ENCODE measurements around the gene POLR2B.

The POLR2B gene

GRCh38 chr4:57070461-57070860 is 91.8 kb downstream of the POLR2B start:
- no peak for DNase-seq (ENCODE audit: low read depth)
- no peak for TF ChIP-seq CTCF (IDR thresholded peaks at IDR 0.05; ENCODE audit: low read depth, low read length, missing control alignments)

GRCh38 chr4:57071326-57071725 is 92.6 kb downstream of the POLR2B start:
- no peak overlapping the region for H3K4me3 ChIP-seq (ENCODE audit: low read depth, low read length)
- no peak for DNase-seq (ENCODE audit: low read depth)
- no peak for TF ChIP-seq CTCF (IDR thresholded peaks at IDR 0.05; ENCODE audit: low read depth, low read length, missing control alignments)

More at GRCh38 chr4:57070461-57070860, 91.8 kb downstream of the POLR2B start:
- no peak overlapping the region for H3K4me3 ChIP-seq (ENCODE audit: low read depth, low read length)

GRCh38 chr4:57073559-57073958 is 94.9 kb downstream of the POLR2B start:
- no peak for TF ChIP-seq CTCF (IDR thresholded peaks at IDR 0.05; ENCODE audit: low read depth, low read length, missing control alignments)
- no peak overlapping the region for H3K4me3 ChIP-seq (ENCODE audit: low read depth, low read length)
- DNase-seq (ENCODE audit: low read depth): no peak

- no peak for DNase-seq (ENCODE audit: low read depth)
- TF ChIP-seq CTCF (IDR thresholded peaks at IDR 0.05; ENCODE audit: low read depth, low read length, missing control alignments): no peak
- no peak overlapping the region for H3K4me3 ChIP-seq (ENCODE audit: low read depth, low read length)
Observed at GRCh38 chr4:57074744-57075143, 96.0 kb downstream of the POLR2B start.

- no peak overlapping the region for H3K4me3 ChIP-seq (ENCODE audit: low read depth, low read length)
- no peak for TF ChIP-seq CTCF (IDR thresholded peaks at IDR 0.05; ENCODE audit: low read depth, low read length, missing control alignments)
- no peak for DNase-seq (ENCODE audit: low read depth)
Observed at GRCh38 chr4:57075367-57075766, 96.7 kb downstream of the POLR2B start.

- DNase-seq (ENCODE audit: low read depth): no peak
- H3K4me3 ChIP-seq (ENCODE audit: low read depth, low read length): no peak overlapping the region
- TF ChIP-seq CTCF (IDR thresholded peaks at IDR 0.05; ENCODE audit: low read depth, low read length, missing control alignments): no peak
Observed at GRCh38 chr4:57076646-57077045, 98.0 kb downstream of the POLR2B start.

- H3K4me3 ChIP-seq (ENCODE audit: low read depth, low read length): no peak overlapping the region
- no peak for DNase-seq (ENCODE audit: low read depth)
- no peak for TF ChIP-seq CTCF (IDR thresholded peaks at IDR 0.05; ENCODE audit: low read depth, low read length, missing control alignments)
Observed at GRCh38 chr4:57077550-57078343, 99.1 kb downstream of the POLR2B start.
